Neural cell (in vitro differentiated cells): ENCODE results near the gene FHL2.

Experiments used
- CTCF ChIP-seq: fragments of 450-650 bp; IDR thresholded peaks from 2 replicates; pipeline ENCODE4 v1.5.1; 2014; ENCODE audit warnings: antibody characterized with exemption, mild to moderate bottlenecking, moderate library complexity; ENCODE audit not compliant: poor library complexity, severe bottlenecking
- EZH2 ChIP-seq: fragments of 200-600, 300-800 bp; shearing (Covaris generic), sonication (generic); IDR thresholded peaks from 2 replicates; pipeline ENCODE4 v1.6.1; 2014; ENCODE audit warnings: antibody characterized with exemption, low read length, borderline replicate concordance, mild to moderate bottlenecking; ENCODE audit not compliant: insufficient read depth, poor library complexity, severe bottlenecking
- POLR2AphosphoS5 ChIP-seq: IDR thresholded peaks from 2 replicates; pipeline ENCODE4 v1.6.1; 2012
- RAD21 ChIP-seq: fragments of 450-650 bp; conservative IDR thresholded peaks from 2 replicates; pipeline ENCODE4 v1.6.1; 2014; ENCODE audit warnings: antibody characterized with exemption, mild to moderate bottlenecking, moderate library complexity
- REST ChIP-seq: IDR thresholded peaks from 2 replicates; pipeline ENCODE4 v1.6.1; 2012; ENCODE audit warnings: borderline replicate concordance
- SMC3 ChIP-seq: fragments of 450-650 bp; conservative IDR thresholded peaks from 2 replicates; pipeline ENCODE4 v1.6.1; 2014; ENCODE audit warnings: antibody characterized with exemption, mild to moderate bottlenecking, moderate library complexity; ENCODE audit not compliant: poor library complexity
- TAF1 ChIP-seq: IDR thresholded peaks from 2 replicates; pipeline ENCODE4 v1.6.1; 2012; ENCODE audit warnings: low read depth

GRCh38 chr2:105376789-105377240 is 22.0 kb downstream of the FHL2 start:
- TF ChIP-seq POLR2AphosphoS5 (no peak), CTCF (no peak), EZH2 (no peak), TAF1 (no peak), REST (no peak), SMC3 (no peak), RAD21 (no peak)
